Stimulated activated CD8-positive, alpha-beta memory T cell treated with anti-CD3 and anti-CD28 coated beads, Interleukin-12 subunit alpha, Interleukin-12 subunit beta, amount 100 ng/mL, for 24 hours (primary cell): ENCODE results near the gene ANKRD34C.

Experiments used
- DNase-seq: peaks from one replicate; pipeline ENCODE4 v3.0.0-alpha.2; 2020; ENCODE audit errors: extremely low read depth

Gene ANKRD34C

GRCh38 chr15:79282371-79283251 lies at the start of gene ANKRD34C:
TSS of gene ANKRD34C (plus strand) at chr15:79282722. CDS start at chr15:79293285, 10,563 bp downstream.
- no peak for DNase-seq

- no peak for DNase-seq
These were observed 49.3 kb upstream of the ANKRD34C start for GRCh38 chr15:79233236-79233635.

- DNase-seq: no peak
These were observed 42.5 kb upstream of the ANKRD34C start for GRCh38 chr15:79240036-79240435.

- DNase-seq: no peak
These were observed 38.8 kb upstream of the ANKRD34C start for GRCh38 chr15:79243723-79244122.

GRCh38 chr15:79244876-79245275 lies 37.6 kb upstream of the ANKRD34C start:
- no peak for DNase-seq

GRCh38 chr15:79248183-79248582 lies 34.3 kb upstream of the ANKRD34C start:
- DNase-seq: no peak

GRCh38 chr15:79257454-79257853 lies 25.1 kb upstream of the ANKRD34C start:
- no peak for DNase-seq

GRCh38 chr15:79261836-79262235 lies 20.7 kb upstream of the ANKRD34C start:
- no peak for DNase-seq

GRCh38 chr15:79265167-79265566 lies 17.4 kb upstream of the ANKRD34C start:
- no peak for DNase-seq

- DNase-seq: no peak
These were observed 16.4 kb upstream of the ANKRD34C start for GRCh38 chr15:79265987-79266579.

- no peak for DNase-seq
These were observed 928 bp downstream of the ANKRD34C start for GRCh38 chr15:79283252-79284048.

GRCh38 chr15:79290642-79291275 lies 8.2 kb downstream of the ANKRD34C start:
- no peak for DNase-seq

- DNase-seq: no peak
These were observed 9.5 kb downstream of the ANKRD34C start for GRCh38 chr15:79292011-79292410.

- DNase-seq: no peak
These were observed 11.6 kb downstream of the ANKRD34C start for GRCh38 chr15:79294075-79294474.

GRCh38 chr15:79296583-79296982 lies 14.1 kb downstream of the ANKRD34C start:
- DNase-seq: no peak

GRCh38 chr15:79299126-79299840 lies 16.8 kb downstream of the ANKRD34C start:
- no peak for DNase-seq

- no peak for DNase-seq
These were observed 17.3 kb downstream of the ANKRD34C start for GRCh38 chr15:79299841-79300235.

GRCh38 chr15:79307251-79307650 lies 24.7 kb downstream of the ANKRD34C start:
- no peak for DNase-seq

- no peak for DNase-seq
These were observed 26.4 kb downstream of the ANKRD34C start for GRCh38 chr15:79308874-79309273.

- no peak for DNase-seq
These were observed 28.1 kb downstream of the ANKRD34C start for GRCh38 chr15:79310612-79310984.
